ENCODE data around the gene DPP7. TPM values are rescaled to one million over a fixed set of nuclear protein-coding genes. Genes with fewer than 3 reads are reported as not detected.
A peak's percentile ranks its signal among the peaks of the same experiment; 100 is the strongest.

Gene DPP7
- 114 and 118 TPM in 2 replicates for total RNA-seq (2013; cell fraction: nucleolus; rRNA removed)
- total RNA-seq (2014; rRNA removed) = 164 and 177 TPM in 2 replicates
- 64.3 and 71.9 TPM in 2 replicates for total RNA-seq (2014; rRNA removed; fragmentation: Illumina TruSeq; extraction: Trizol)
- 227 and 245 TPM in 2 replicates for total RNA-seq (2021)
- polyA plus RNA-seq (2011; ENCODE audit: low read depth) = 21.4 TPM
- 35.2 and 84.8 TPM in 2 replicates for polyA plus RNA-seq (2011; rRNA removed)
- 104 and 181 TPM in 2 replicates for polyA plus RNA-seq (2011; cell fraction: cytosol; rRNA removed)
- polyA plus RNA-seq (2011; cell fraction: nucleus; rRNA removed) = 1,163 and 1,192 TPM in 2 replicates
- polyA plus RNA-seq (2012) = 161 and 188 TPM in 2 replicates
- polyA plus RNA-seq (2014; fragmentation: Illumina TruSeq; extraction: Trizol) = 9.2 and 24.8 TPM in 2 replicates
- 10 to 100 TPM in 1 of 2 experiments, under 1 TPM in 1; 0.68 to 10.0 TPM for polyA plus RNA-seq (2014; fragmentation: Nextera tagmentation; extraction: Ambion mirVana)
- 225 and 260 TPM in 2 replicates for polyA plus RNA-seq (2014; rRNA removed)
- 100 to 1,000 TPM; 128 to 150 TPM for polyA plus RNA-seq (2016; fragmentation: Nextera tagmentation; extraction: Ambion mirVana)
- polyA minus RNA-seq (2011; rRNA and poly(A)+ RNA removed) = 34.5 and 75.5 TPM in 2 replicates
- polyA minus RNA-seq (2011; cell fraction: cytosol; rRNA and poly(A)+ RNA removed) = 51.9 and 52.8 TPM in 2 replicates
- polyA minus RNA-seq (2011; cell fraction: nucleus; rRNA and poly(A)+ RNA removed) = 76.9 and 111 TPM in 2 replicates
- Bru-seq, nascent RNA = percentile 66 among the genes with signal in this experiment
- BruChase-seq, experiment 1, labeled RNA remaining after a 6-hour chase = percentile 80 among the genes with signal in this experiment
- percentile 73 among the genes with signal in this experiment for BruChase-seq, experiment 2, labeled RNA remaining after a 2-hour chase
- long read RNA-seq, experiment 1, transcript DPP7-201 (13 exons, 1,590 nt) = major isoform, 40 of 77 reads
- long read RNA-seq, experiment 1, partial matches to known transcripts = 12 of 77 reads
- long read RNA-seq, experiment 1, other reads (novel, unspliced or antisense) = 25 of 77 reads
- long read RNA-seq, experiment 2, transcript DPP7-201 (13 exons, 1,590 nt) = major isoform, 6 of 13 reads
- long read RNA-seq, experiment 2, partial matches to known transcripts = 1 of 13 reads
- long read RNA-seq, experiment 2, other reads (novel, unspliced or antisense) = 5 of 13 reads

- in situ Hi-C loops (cut with MboI) = no loop called here
- peak within 1 kb of the TSS; percentile 61 for H3K9ac ChIP-seq (ENCODE audit: control insufficient read depth, insufficient read depth, low read length)
- POLR2A ChIA-PET = interaction anchor here (1.1 to 1.5 kb wide), 4 partner anchors 12 to 120 kb away, joined by 3 to 16 read pairs (median 4); partner anchors contain the start of gene MAN1B1
- peak within 1 kb of the TSS; percentile 83 for H2AFZ ChIP-seq (ENCODE audit: control insufficient read depth, low read depth, low read length)
- H3K27ac ChIP-seq (ENCODE audit: control insufficient read depth, insufficient read depth) = peak within 1 kb of the TSS; percentile 58; the same call in 1 of the 2 replicates
- peak; percentile 44 for FAIRE-seq
- CTCF ChIA-PET = interaction anchor here (0.6 to 1.8 kb wide), 7 partner anchors 19 to 167 kb away, joined by 3 to 7 read pairs (median 6); partner anchors contain the start of gene RNF224
- no TSS peak for BruUV-seq (replicated peaks)
- no peaks in the 10 kb centered on the region for H4K20me1 ChIP-seq (ENCODE audit: control insufficient read depth, insufficient read depth)
- no peaks in the 10 kb centered on the region for H3K9me3 ChIP-seq (replicated peaks; ENCODE audit: control insufficient read depth, insufficient read depth, low read length)
- peaks cover 6% of the 10 kb centered on the region; the same call in 1 of the 2 replicates for H3K4me1 ChIP-seq (ENCODE audit: control insufficient read depth, insufficient read depth, low read length)
- H3K79me2 ChIP-seq (ENCODE audit: control insufficient read depth, insufficient read depth, low read length) = peaks cover 2% of the 10 kb centered on the region
- DNase-seq (ENCODE audit: low read depth, low spot score) = no peak
- H3K4me3 ChIP-seq = peak within 1 kb of the TSS; percentile 70
- H3K4me2 ChIP-seq (ENCODE audit: control insufficient read depth, insufficient read depth) = peak within 1 kb of the TSS; percentile 84; the same call in 1 of the 2 replicates
- peak; percentile 97 for ATAC-seq
- intact Hi-C loops (cut with micrococcal nuclease; ENCODE audit: unreplicated experiment) = loop anchor here (5.0 kb wide), 2 partner anchors 37 to 48 kb away; no protein-coding TSS in a partner anchor
- 2% methylated on average over 53 of the region's 70 CpGs for WGBS (ENCODE audit: insufficient coverage, insufficient replicate concordance, low lambda C conversion rate, missing lambda C conversion rate)
- RAD21 ChIA-PET (ENCODE audit: unreplicated experiment) = interaction anchor here (0.7 to 1.3 kb wide), 8 partner anchors 19 to 122 kb away, joined by 3 to 9 read pairs (median 4); partner anchors contain the start of genes MAN1B1 and RNF224
- peaks cover 4 to 17% of the 10 kb centered on the region in 2 experiments; a peak in 3 of 4 replicates for H3K36me3 ChIP-seq (ENCODE audit: control insufficient read depth in 2 of 2, insufficient read depth in 2 of 2, low read length in 1 of 2)
- SMC1A ChIA-PET (ENCODE audit: uncharacterized antibody, unreplicated experiment) = interaction anchor here (0.8 to 1.3 kb wide), 6 partner anchors 18 to 113 kb away, joined by 3 to 5 read pairs (median 3); partner anchors contain the start of gene RNF224
- H3K27me3 ChIP-seq (replicated peaks in 1 of 2; ENCODE audit: control insufficient read depth in 2 of 2, insufficient read depth in 2 of 2, low read length in 1 of 2) = no peaks in the 10 kb centered on the region
- TF ChIP-seq BCL11A (IDR thresholded peaks at IDR 0.05; ENCODE audit: low read depth, low read length) = no peak
- TF ChIP-seq STAT1 (conservative IDR thresholded peaks at IDR 0.05) = no peak
- no peak for TF ChIP-seq KAT2A (conservative IDR thresholded peaks at IDR 0.05; ENCODE audit: control insufficient read depth, low read depth, low read length)
- peak; percentile 98 for TF ChIP-seq USF1 (IDR thresholded peaks at IDR 0.05; ENCODE audit: borderline replicate concordance, extremely low read length, insufficient read depth, low read depth, low read length)
- TF ChIP-seq ZNF592 (IDR thresholded peaks at IDR 0.05) = peak; percentile 22; the same call in 1 of the 2 replicates
- peak; percentile 53; the same call in 1 of the 2 replicates for TF ChIP-seq TAF1 (IDR thresholded peaks at IDR 0.05; ENCODE audit: borderline replicate concordance, low read depth, low read length)
- no peak for TF ChIP-seq NBN (IDR thresholded peaks at IDR 0.05)
- no peak for TF ChIP-seq REST (IDR thresholded peaks at IDR 0.05; ENCODE audit: low read depth, low read length)
These were observed at the start of gene DPP7 for GRCh38 chr9:137114613-137115393. TSS of gene DPP7 (minus strand) at chr9:137114733. CDS start at chr9:137114713, 20 bp downstream.
